Ishikawa (cell line): ENCODE data around the gene CUL4A.

Experiments
- CEBPB ChIP-seq: IDR thresholded peaks from 2 replicates; pipeline ENCODE4 v1.6.1; 2012
- CREB1 ChIP-seq: IDR thresholded peaks from 2 replicates; pipeline ENCODE4 v1.6.1; 2012; ENCODE audit warnings: low read depth
- EGR1 ChIP-seq: IDR thresholded peaks from 2 replicates; pipeline ENCODE4 v1.6.1; 2012
- EP300 ChIP-seq: IDR thresholded peaks from 2 replicates; pipeline ENCODE4 v1.6.1; 2012; ENCODE audit warnings: borderline replicate concordance
- FOXM1 ChIP-seq: IDR thresholded peaks from 2 replicates; pipeline ENCODE4 v1.6.1; 2012; ENCODE audit warnings: low read depth, borderline replicate concordance
- MAX ChIP-seq: IDR thresholded peaks from 2 replicates; pipeline ENCODE4 v1.6.1; 2012
- NFIC ChIP-seq: IDR thresholded peaks from 2 replicates; pipeline ENCODE4 v1.6.1; 2012
- RAD21 ChIP-seq: IDR thresholded peaks from 2 replicates; pipeline ENCODE4 v1.6.1; 2012; ENCODE audit warnings: low read depth
- REST ChIP-seq: IDR thresholded peaks from 2 replicates; pipeline ENCODE4 v1.6.1; 2012; ENCODE audit warnings: low read depth, mild to moderate bottlenecking
- TAF1 ChIP-seq: IDR thresholded peaks from 2 replicates; pipeline ENCODE4 v1.6.1; 2012; ENCODE audit warnings: low read depth, mild to moderate bottlenecking
- TCF12 ChIP-seq: IDR thresholded peaks from 2 replicates; pipeline ENCODE4 v1.6.1; 2012; ENCODE audit warnings: low read depth
- TEAD4 ChIP-seq: IDR thresholded peaks from 2 replicates; pipeline ENCODE4 v1.6.1; 2012
- USF1 ChIP-seq: IDR thresholded peaks from 2 replicates; pipeline ENCODE4 v1.6.1; 2012
- YY1 ChIP-seq: IDR thresholded peaks from 2 replicates; pipeline ENCODE4 v1.6.1; 2012; ENCODE audit warnings: low read depth
- ZBTB7A ChIP-seq: IDR thresholded peaks from 2 replicates; pipeline ENCODE4 v1.6.1; 2012; ENCODE audit warnings: low read depth

Gene CUL4A

GRCh38 chr13:113186061-113186900, 23.1 kb upstream of the CUL4A start:
- TF ChIP-seq ZBTB7A (no peak), RAD21 (no peak), TCF12 (no peak), EGR1 (no peak), TEAD4 (no peak), EP300 (no peak), CEBPB (no peak), USF1 (no peak), REST (no peak), TAF1 (no peak), YY1 (no peak), CREB1 (no peak), MAX (no peak), NFIC (no peak), FOXM1 (no peak)

- TF ChIP-seq TEAD4 (0 out of 2 replicates have a peak, but pooled peaks have one; percentile 27), CEBPB (no peak), TAF1 (no peak), RAD21 (no peak), MAX (no peak), EP300 (no peak), TCF12 (no peak), NFIC (peak; percentile 28; the same call in 1 of the 2 replicates)
Observed at GRCh38 chr13:113187263-113187669, 22.1 kb upstream of the CUL4A start.

GRCh38 chr13:113187883-113188665, 21.3 kb upstream of the CUL4A start:
- TF ChIP-seq YY1 (no peak), TCF12 (no peak), TAF1 (no peak), MAX (no peak), RAD21 (no peak), REST (no peak), EP300 (no peak), CEBPB (no peak), CREB1 (no peak), USF1 (no peak), TEAD4 (no peak), NFIC (no peak), FOXM1 (no peak), EGR1 (no peak), ZBTB7A (no peak)

GRCh38 chr13:113190181-113190580, 19.2 kb upstream of the CUL4A start:
- no peak for TF ChIP-seq RAD21
- no peak for TF ChIP-seq TAF1

- TF ChIP-seq ZBTB7A (no peak), MAX (no peak), YY1 (no peak), EP300 (no peak), NFIC (no peak), TEAD4 (no peak), RAD21 (no peak), CREB1 (no peak)
Observed at GRCh38 chr13:113192279-113192678, 17.1 kb upstream of the CUL4A start.
